Gastrocnemius medialis (tissue), 4 donors: ENCODE data around the gene STAMBPL1.

ENCODE experiments used
- CTCF ChIP-seq, 5 experiments: fragments of 450-650 bp in 3 of 5; fragments of 200-600 bp in 2 of 5; sonication (generic) in 2 of 5; IDR thresholded peaks in 4 of 5; conservative IDR thresholded peaks in 1 of 5; 1 replicate in 4 of 5; 2 replicates in 1 of 5; pipeline ENCODE4 v1.5.1; 2016 to 2019; ENCODE audit warnings: antibody characterized with exemption in 5 of 5, mild to moderate bottlenecking in 3 of 5, moderate library complexity in 3 of 5
- POLR2A ChIP-seq, 2 donors: fragments of 450-650 bp; IDR thresholded peaks; one replicate each; pipeline ENCODE4 v1.6.1; 2017; ENCODE audit warnings: antibody characterized with exemption in 2 of 2, mild to moderate bottlenecking in 2 of 2, moderate library complexity in 2 of 2

DNA sequence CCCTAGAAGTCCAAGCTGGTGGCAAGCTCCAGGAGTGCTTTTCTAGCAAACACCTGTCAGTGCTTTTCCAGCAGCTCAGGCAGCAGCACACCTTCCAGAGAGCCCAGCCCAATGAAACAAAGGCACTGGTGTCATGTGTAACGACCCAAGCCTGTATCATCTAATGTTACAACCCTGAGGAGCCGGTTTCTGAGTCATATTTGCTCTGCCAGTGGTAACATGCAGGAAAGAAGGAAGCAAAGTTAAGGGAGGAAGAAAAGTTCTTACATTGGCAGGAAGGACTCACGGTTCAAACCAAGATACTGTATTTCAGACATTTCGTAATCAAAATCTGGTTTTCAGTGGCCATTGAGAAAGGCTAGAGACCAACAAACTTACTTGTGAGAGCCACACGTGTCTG lies 28.3 kb upstream of the STAMBPL1 start, which contains the start of gene ANKRD22:
- TF ChIP-seq POLR2A (IDR thresholded peaks at IDR 0.05) = no peak
- no peak for TF ChIP-seq CTCF (IDR thresholded peaks at IDR 0.05 in 4 of 5, conservative IDR thresholded peaks at IDR 0.05 in 1 of 5)
